ENCODE measurements around the gene ETV7.

- no peak for TF ChIP-seq CTCF (IDR thresholded peaks at IDR 0.05; ENCODE audit: insufficient read depth, low read length, poor library complexity, severe bottlenecking)
- no peak for TF ChIP-seq EZH2phosphoT487 (conservative IDR thresholded peaks at IDR 0.05; ENCODE audit: low read length)
These were observed 16.7 kb upstream of the ETV7 start for GRCh38 chr6:36404164-36404563.

All from SU-DHL-6 (cell line).